GM21723 (cell line): ENCODE results near the gene CALML6.

Experiments
- ATAC-seq: cut with Tn5 transposase; IDR thresholded peaks from one replicate; pipeline ENCODE4 v1.9.1; 2021; ENCODE audit warnings: mild to moderate bottlenecking, moderate library complexity; ENCODE audit not compliant: unreplicated experiment

CALML6 gene

GRCh38 chr1:1942753-1943656, 27.9 kb downstream of the CALML6 start:
- no peak for ATAC-seq

GRCh38 chr1:1943834-1944570, 28.9 kb downstream of the CALML6 start:
- ATAC-seq: no peak

GRCh38 chr1:1945782-1946393, 30.8 kb downstream of the CALML6 start:
- ATAC-seq: no peak

GRCh38 chr1:1946540-1946939, 31.5 kb downstream of the CALML6 start:
- no peak for ATAC-seq

- no peak for ATAC-seq
Observed at GRCh38 chr1:1947493-1947892, 32.4 kb downstream of the CALML6 start.

GRCh38 chr1:1948783-1949182, 33.7 kb downstream of the CALML6 start:
- no peak for ATAC-seq

- no peak for ATAC-seq
Observed at GRCh38 chr1:1950940-1951339, 35.9 kb downstream of the CALML6 start.

GRCh38 chr1:1954015-1954414, 39.0 kb downstream of the CALML6 start:
- ATAC-seq: no peak

- ATAC-seq: no peak
Observed at GRCh38 chr1:1954831-1955441, 39.9 kb downstream of the CALML6 start.

- ATAC-seq: no peak
Observed at GRCh38 chr1:1955621-1956094, 40.6 kb downstream of the CALML6 start.

GRCh38 chr1:1956101-1956500, 41.0 kb downstream of the CALML6 start:
- ATAC-seq: no peak

- ATAC-seq: no peak
Observed at GRCh38 chr1:1956586-1957532, 41.8 kb downstream of the CALML6 start.

- ATAC-seq: no peak
Observed at GRCh38 chr1:1957533-1957961, 42.5 kb downstream of the CALML6 start.

- ATAC-seq: no peak
Observed at GRCh38 chr1:1958071-1958541, 43.0 kb downstream of the CALML6 start.

GRCh38 chr1:1959459-1959839, 44.4 kb downstream of the CALML6 start:
- no peak for ATAC-seq

GRCh38 chr1:1959840-1960479, 44.9 kb downstream of the CALML6 start:
- no peak for ATAC-seq

GRCh38 chr1:1960480-1961196, 45.6 kb downstream of the CALML6 start:
- ATAC-seq: no peak

- ATAC-seq: no peak
Observed at GRCh38 chr1:1962752-1963151, 47.7 kb downstream of the CALML6 start.

GRCh38 chr1:1963570-1963969, 48.5 kb downstream of the CALML6 start:
- no peak for ATAC-seq
